HG02763 (cell line): ENCODE results near the gene HAPLN2.
"Not testable (repeated sequence)": the region's sequence is repeated elsewhere in the genome, so short reads cannot be mapped to it uniquely, and the experiment has no call there.

ENCODE experiments used
- ATAC-seq: cut with Tn5 transposase; IDR thresholded peaks from one replicate; pipeline ENCODE4 v1.9.1; 2021; ENCODE audit warnings: mild to moderate bottlenecking, moderate library complexity; ENCODE audit not compliant: unreplicated experiment

Gene HAPLN2

GRCh38 chr1:156591432-156592157, 27.6 kb upstream of the HAPLN2 start, which contains the start of gene NAXE:
NAXE (plus strand) TSS chr1:156591776; CDS start chr1:156591805, 29 bp downstream.
- peak; percentile 91 for ATAC-seq

GRCh38 chr1:156592158-156592909, 26.9 kb upstream of the HAPLN2 start:
- no peak for ATAC-seq

- no peak for ATAC-seq
These were observed 26.1 kb upstream of the HAPLN2 start for GRCh38 chr1:156592910-156593660.

- ATAC-seq, result no peak
These were observed 25.6 kb upstream of the HAPLN2 start for GRCh38 chr1:156593661-156593989.

GRCh38 chr1:156594190-156594589, 25.0 kb upstream of the HAPLN2 start:
- no peak for ATAC-seq

- ATAC-seq, result no peak
These were observed 24.2 kb upstream of the HAPLN2 start for GRCh38 chr1:156595016-156595415.

GRCh38 chr1:156596426-156596825, 22.8 kb upstream of the HAPLN2 start:
- ATAC-seq, result no peak

- ATAC-seq, result no peak
These were observed 21.1 kb upstream of the HAPLN2 start for GRCh38 chr1:156598125-156598524.

GRCh38 chr1:156598731-156599432, 20.3 kb upstream of the HAPLN2 start:
- no peak for ATAC-seq

GRCh38 chr1:156599811-156600210, 19.4 kb upstream of the HAPLN2 start:
- no peak for ATAC-seq

- no peak for ATAC-seq
These were observed 18.5 kb upstream of the HAPLN2 start for GRCh38 chr1:156600733-156601121.

GRCh38 chr1:156601122-156601830, 17.9 kb upstream of the HAPLN2 start, which contains the start of gene GPATCH4:
GPATCH4 (minus strand) TSS chr1:156601479.
- ATAC-seq, result peak; percentile 70

- ATAC-seq, result no peak
These were observed 17.3 kb upstream of the HAPLN2 start for GRCh38 chr1:156601892-156602291.

- no peak for ATAC-seq
These were observed 16.6 kb upstream of the HAPLN2 start for GRCh38 chr1:156602557-156602993.

- not testable (repeated sequence) for ATAC-seq
These were observed 11.9 kb upstream of the HAPLN2 start for GRCh38 chr1:156607344-156607743.

- peak; percentile 72 for ATAC-seq
These were observed 11.1 kb upstream of the HAPLN2 start for GRCh38 chr1:156608036-156608674.

GRCh38 chr1:156608981-156609380, 10.2 kb upstream of the HAPLN2 start:
- ATAC-seq, result no peak

GRCh38 chr1:156610072-156610471, 9.1 kb upstream of the HAPLN2 start:
- ATAC-seq, result not testable (repeated sequence)

GRCh38 chr1:156612666-156613065, 6.5 kb upstream of the HAPLN2 start:
- ATAC-seq, result no peak

GRCh38 chr1:156615946-156616345, 3.3 kb upstream of the HAPLN2 start:
- ATAC-seq, result no peak
